GM18511 (cell line): ENCODE measurements around the gene CASP1.

Source experiments
- ATAC-seq: cut with Tn5 transposase; IDR thresholded peaks from one replicate; pipeline ENCODE4 v1.9.1; 2021; ENCODE audit warnings: mild to moderate bottlenecking, moderate library complexity; ENCODE audit not compliant: unreplicated experiment

CASP1 gene

GRCh38 chr11:104995001-104995408 lies 39.9 kb downstream of the CASP1 start:
- no peak for ATAC-seq

GRCh38 chr11:104992781-104993180 lies 42.2 kb downstream of the CASP1 start:
- no peak for ATAC-seq

GRCh38 chr11:104991994-104992393 lies 43.0 kb downstream of the CASP1 start:
- ATAC-seq, result no peak

GRCh38 chr11:104984808-104985207 lies 50.1 kb downstream of the CASP1 start:
- ATAC-seq, result no peak

GRCh38 chr11:104979839-104980238 lies 55.1 kb downstream of the CASP1 start:
- ATAC-seq, result no peak
